HTERT RPE-1 (cell line): ENCODE measurements around the gene MANBA.
"Not testable (repeated sequence)": the region's sequence is repeated elsewhere in the genome, so short reads cannot be mapped to it uniquely, and the experiment has no call there.

Experiments used
- in situ Hi-C: fragments of 300-500 bp; cut with MboI; formaldehyde crosslinking; loops from 4 replicates; pipeline ENCODE4 v1.14.3; 2020; ENCODE audit warnings: low sequenced_read_pairs

The MANBA gene

GRCh38 chr4:102725229-102725628 lies 35.5 kb downstream of the MANBA start:
- in situ Hi-C loops = no loop called here

GRCh38 chr4:102723511-102723910 lies 37.3 kb downstream of the MANBA start:
- in situ Hi-C loops = no loop called here

GRCh38 chr4:102722740-102723139 lies 38.0 kb downstream of the MANBA start:
- in situ Hi-C loops = no loop called here

- in situ Hi-C loops = not testable (repeated sequence)
These were observed 41.8 kb downstream of the MANBA start for GRCh38 chr4:102718833-102719575.

- in situ Hi-C loops = no loop called here
These were observed 43.2 kb downstream of the MANBA start for GRCh38 chr4:102717448-102718092.

GRCh38 chr4:102715057-102715456 lies 45.7 kb downstream of the MANBA start:
- in situ Hi-C loops = no loop called here

GRCh38 chr4:102713774-102714173 lies 47.0 kb downstream of the MANBA start:
- in situ Hi-C loops = not testable (repeated sequence)

GRCh38 chr4:102713096-102713495 lies 47.7 kb downstream of the MANBA start:
- in situ Hi-C loops = no loop called here

GRCh38 chr4:102710986-102711385 lies 49.8 kb downstream of the MANBA start:
- in situ Hi-C loops = no loop called here

GRCh38 chr4:102709060-102709459 lies 51.7 kb downstream of the MANBA start:
- in situ Hi-C loops = not testable (repeated sequence)

- in situ Hi-C loops = no loop called here
These were observed 53.6 kb downstream of the MANBA start for GRCh38 chr4:102707150-102707549.

- in situ Hi-C loops = no loop called here
These were observed 55.3 kb downstream of the MANBA start for GRCh38 chr4:102705391-102705935.

GRCh38 chr4:102696758-102697157 lies 64.0 kb downstream of the MANBA start:
- in situ Hi-C loops = no loop called here

- in situ Hi-C loops = no loop called here
These were observed 66.0 kb downstream of the MANBA start for GRCh38 chr4:102694791-102695190.

- in situ Hi-C loops = no loop called here
These were observed 66.9 kb downstream of the MANBA start for GRCh38 chr4:102693861-102694260.

GRCh38 chr4:102693262-102693850 lies 67.4 kb downstream of the MANBA start:
- in situ Hi-C loops = no loop called here

- in situ Hi-C loops = no loop called here
These were observed 68.3 kb downstream of the MANBA start for GRCh38 chr4:102692474-102692873.

GRCh38 chr4:102687982-102688433 lies 72.8 kb downstream of the MANBA start:
- in situ Hi-C loops = no loop called here

GRCh38 chr4:102687373-102687981 lies 73.3 kb downstream of the MANBA start:
- in situ Hi-C loops = no loop called here

GRCh38 chr4:102685768-102686167 lies 75.0 kb downstream of the MANBA start:
- in situ Hi-C loops = no loop called here

GRCh38 chr4:102684610-102685052 lies 76.1 kb downstream of the MANBA start:
- in situ Hi-C loops = no loop called here
